Stomach (tissue), 9 donors: Measurements from ENCODE around the gene CCDC86. TPM values are rescaled to one million over a fixed set of nuclear protein-coding genes. Genes with fewer than 3 reads are reported as not detected.

Experiments
- DNase-seq, 2 donors: peaks; one replicate each; pipeline versions ENCODE4 v3.0.0 to v3.0.0-alpha.2; 2013 to 2019
- H3K27ac ChIP-seq, 5 donors: fragments of 200-600 bp in 4 of 5; sonication (generic) in 4 of 5; one replicate each; pipeline ENCODE4 v1.5.1; 2013 to 2019; ENCODE audit warnings: mild to moderate bottlenecking in 1 of 5, moderate library complexity in 1 of 5
- H3K27me3 ChIP-seq, 3 donors: fragments of 200-600 bp; sonication (generic); one replicate each; pipeline ENCODE4 v1.5.1; 2017 to 2019; ENCODE audit warnings: mixed run types in 1 of 3
- H3K36me3 ChIP-seq, 4 donors: fragments of 200-600 bp; sonication (generic); 1 replicate in 3 of 4; 2 replicates in 1 of 4; pipeline ENCODE4 v1.5.1; 2016 to 2019
- H3K4me1 ChIP-seq, 4 donors: fragments of 200-600 bp; sonication (generic); one replicate each; pipeline ENCODE4 v1.5.1; 2016 to 2019
- H3K4me3 ChIP-seq, 4 donors: fragments of 200-600 bp; sonication (generic) in 3 of 4; one replicate each; pipeline ENCODE4 v1.5.1; 2016 to 2019; ENCODE audit warnings: mild to moderate bottlenecking in 1 of 4
- H3K9me3 ChIP-seq, 4 donors: fragments of 200-600 bp; sonication (generic); one replicate each; pipeline ENCODE4 v1.5.1; 2016 to 2019
- CTCF ChIP-seq, 7 experiments: fragments of 450-650 bp in 4 of 7; fragments of 200-600 bp in 3 of 7; sonication (generic) in 3 of 7; IDR thresholded peaks; one replicate each; pipeline ENCODE4 v1.5.1; 2016 to 2019; ENCODE audit warnings: antibody characterized with exemption in 7 of 7, control low read depth in 2 of 7, mild to moderate bottlenecking in 1 of 7
- EP300 ChIP-seq: sonication (generic); formaldehyde crosslinking; IDR thresholded peaks from one replicate; pipeline ENCODE4 v1.6.1; 2017; ENCODE audit warnings: antibody characterized with exemption
- POLR2A ChIP-seq, 4 donors: fragments of 450-650 bp; IDR thresholded peaks; one replicate each; pipeline ENCODE4 v1.6.1; 2016; ENCODE audit warnings: antibody characterized with exemption in 4 of 4, control low read depth in 2 of 4, mild to moderate bottlenecking in 1 of 4, moderate library complexity in 1 of 4
- POLR2AphosphoS5 ChIP-seq, 3 donors: sonication (generic); formaldehyde crosslinking; IDR thresholded peaks; one replicate each; pipeline ENCODE4 v1.6.1; 2016; ENCODE audit warnings: antibody characterized with exemption in 3 of 3
- WGBS, 5 donors: extraction: QIAGEN DNeasy Blood & Tissue Kit in 3 of 5; methylation state at CpG; one replicate each; pipeline versions ENCODE4 v1.1.5 to v1.1.7; 2013 to 2018; 5-methylcytosine and 5-hydroxymethylcytosine counted together
- intact Hi-C: fragments of 100-400 bp; cut with DNase I; formaldehyde crosslinking; loops from one replicate; pipeline ENCODE4 v1.15.1; 2023; ENCODE audit warnings: low total_unique reads
- polyA plus RNA-seq, 3 donors: library from polyadenylated mRNA; stranded (reverse); fragments of 200-250 nt; gene quantifications; one replicate each; pipeline ENCODE4 v1.2.3, GENCODE V29; 2013
- total RNA-seq, 5 donors: library from RNA; depleted of rRNA; stranded (reverse); fragments of >200 nt; gene quantifications; one replicate each; pipeline versions ENCODE4 v1.1.0 to v1.2.3, GENCODE V29; 2014 to 2016
- donor health status: healthy with polysubstance abuse.
- donor health status: Bipolar disorder and iron deficiency.
- donor health status: healthy.

Gene CCDC86
- total and polyA plus RNA-seq, 8 donors: 7.0 to 37.9 (median 16.2) TPM

DNA sequence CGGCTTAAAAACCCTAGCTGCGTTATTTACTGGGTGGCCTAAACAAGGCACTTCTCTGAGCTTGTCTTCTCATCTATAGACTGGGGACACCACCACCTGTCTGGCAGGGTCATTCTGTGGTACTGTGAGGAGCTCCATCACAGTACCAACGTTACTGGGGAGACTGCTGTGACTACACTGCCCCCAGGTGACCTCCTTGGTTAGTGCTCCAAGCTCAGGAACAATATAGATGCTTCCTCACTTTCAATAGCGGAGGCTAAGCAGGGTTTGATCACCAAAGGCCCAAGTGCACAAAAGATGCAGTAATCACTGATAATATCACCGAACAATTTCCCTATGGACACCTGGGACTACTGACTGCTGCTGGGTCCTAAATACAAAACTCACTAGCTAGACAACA lies 45.6 kb downstream of the CCDC86 start:
- Histone ChIP-seq H3K36me3 (peaks cover 0 to 34% (median 30%) of the 10 kb centered on the region in 4 donors), H3K27me3 (no peaks in the 10 kb centered on the region), H3K4me1 (peaks cover 0 to 20% (median 11%) of the 10 kb centered on the region in 4 donors), H3K4me3 (no peak overlapping the region), H3K9me3 (no peaks in the 10 kb centered on the region), H3K27ac (no peak overlapping the region)
- TF ChIP-seq CTCF (IDR thresholded peaks at IDR 0.05) (peak in 5 of 7 experiments; percentile 33 to 59 (median 53)), POLR2A (IDR thresholded peaks at IDR 0.05) (no peak), POLR2AphosphoS5 (IDR thresholded peaks at IDR 0.05) (peak in 1 of 3 donors; percentile 27)
- peak; percentile 61 to 79 for DNase-seq
- 48 to 52% (median 49%) methylated on average over 5 of the region's 5 CpGs for WGBS, 5 donors
- intact Hi-C loops: no loop called here

DNA sequence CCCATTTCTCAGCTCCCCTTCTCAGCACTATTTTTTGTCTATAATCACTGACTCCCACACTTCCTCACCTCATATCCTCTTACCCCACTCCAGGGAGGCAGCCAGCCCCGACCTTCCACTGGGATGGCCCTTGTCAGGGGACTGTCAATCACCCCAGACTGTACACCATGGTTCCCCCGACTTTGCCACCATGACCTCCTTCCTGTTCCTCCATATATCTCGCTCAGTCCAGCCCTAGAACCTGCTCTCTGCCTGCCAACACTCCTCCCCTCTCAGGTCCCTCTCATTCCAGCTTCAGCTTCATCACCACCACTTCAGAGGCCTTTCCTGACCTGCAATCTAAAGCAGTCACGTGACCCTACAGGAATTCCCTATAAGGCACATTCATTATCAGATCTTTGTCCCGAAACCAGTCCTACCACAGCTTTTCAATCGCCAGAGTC lies 48.0 kb downstream of the CCDC86 start:
- no peak for DNase-seq
- intact Hi-C loops: no loop called here
- H3K4me1 ChIP-seq: peaks cover 0 to 20% (median 11%) of the 10 kb centered on the region in 4 donors
- peaks cover 16 to 57% (median 53%) of the 10 kb centered on the region in 4 donors for H3K36me3 ChIP-seq
- no peak overlapping the region for H3K27ac ChIP-seq
- H3K9me3 ChIP-seq: no peaks in the 10 kb centered on the region
- WGBS, 5 donors: 29 to 50% (median 37%) methylated on average over 6 of the region's 6 CpGs
- H3K27me3 ChIP-seq: no peaks in the 10 kb centered on the region
- no peak overlapping the region for H3K4me3 ChIP-seq
- TF ChIP-seq EP300 (no peak), POLR2A (IDR thresholded peaks at IDR 0.05) (no peak), POLR2AphosphoS5 (IDR thresholded peaks at IDR 0.05) (no peak), CTCF (IDR thresholded peaks at IDR 0.05) (no peak)

DNA sequence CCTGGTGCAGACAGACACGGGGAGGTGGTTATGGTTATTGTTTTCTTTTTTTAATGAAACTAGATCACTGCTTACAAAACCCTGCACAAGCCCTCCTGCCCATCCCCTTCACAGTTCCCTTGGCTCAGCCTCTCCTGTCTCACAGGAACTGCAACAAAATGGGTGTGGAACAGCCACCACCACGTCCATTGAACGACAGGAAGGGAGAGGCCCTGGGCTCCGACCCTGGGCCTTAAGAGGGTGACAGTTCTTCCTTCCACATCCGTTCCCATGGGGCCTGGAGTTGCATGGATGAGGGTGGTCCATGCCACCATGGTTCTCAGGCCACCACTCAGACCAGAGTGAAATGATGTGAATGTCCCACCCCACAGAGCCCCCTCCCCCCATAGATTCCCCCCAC lies 48.8 kb downstream of the CCDC86 start:
- H3K27ac ChIP-seq: no peak overlapping the region
- no peak for DNase-seq
- H3K4me3 ChIP-seq: no peak overlapping the region
- no peaks in the 10 kb centered on the region for H3K9me3 ChIP-seq
- no peaks in the 10 kb centered on the region for H3K27me3 ChIP-seq
- intact Hi-C loops: no loop called here
- H3K36me3 ChIP-seq: peaks cover 23 to 65% (median 61%) of the 10 kb centered on the region in 4 donors
- WGBS, 5 donors: 67 to 73% (median 68%) methylated on average over 5 of the region's 5 CpGs
- TF ChIP-seq EP300 (no peak), POLR2A (IDR thresholded peaks at IDR 0.05) (no peak), CTCF (IDR thresholded peaks at IDR 0.05) (no peak), POLR2AphosphoS5 (IDR thresholded peaks at IDR 0.05) (no peak)
- H3K4me1 ChIP-seq: peaks cover 0 to 20% (median 11%) of the 10 kb centered on the region in 4 donors

DNA sequence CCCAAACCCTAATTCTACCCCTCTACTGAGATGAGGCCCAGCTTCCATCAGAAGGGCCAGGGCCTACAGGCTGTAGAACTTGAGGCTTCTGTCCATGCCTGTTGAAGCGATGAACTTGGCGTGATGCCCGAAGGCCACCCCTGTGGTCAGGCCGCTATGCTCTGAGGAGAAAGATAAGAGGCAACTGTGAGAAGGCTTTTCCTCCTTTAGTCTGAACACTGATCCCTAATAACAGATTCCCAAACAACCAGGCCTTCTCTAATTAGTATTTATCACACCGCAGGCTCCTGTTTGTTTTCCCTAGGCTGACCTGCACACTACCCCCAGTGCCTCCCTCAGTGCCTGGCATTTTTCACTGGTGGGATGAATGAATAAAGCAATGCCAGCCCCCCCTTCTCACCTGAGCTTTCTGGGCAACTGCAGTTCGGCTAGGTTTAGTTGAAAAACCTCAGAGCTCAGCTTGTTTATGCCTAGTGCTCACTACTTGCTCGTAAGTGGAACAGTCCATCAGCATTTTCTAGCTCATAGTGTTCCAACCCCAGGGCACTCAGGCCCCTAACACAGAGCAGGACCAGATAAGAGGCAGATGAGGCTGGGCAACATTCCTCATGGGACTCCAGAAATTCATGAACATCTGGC lies 49.3 kb downstream of the CCDC86 start:
- H3K27me3 ChIP-seq: no peaks in the 10 kb centered on the region
- no peaks in the 10 kb centered on the region for H3K9me3 ChIP-seq
- H3K36me3 ChIP-seq: peaks cover 28 to 70% (median 66%) of the 10 kb centered on the region in 4 donors
- WGBS, 5 donors: 56 to 70% (median 64%) methylated on average over 7 of the region's 7 CpGs
- intact Hi-C loops: no loop called here
- H3K4me3 ChIP-seq: no peak overlapping the region
- peaks cover 0 to 20% (median 11%) of the 10 kb centered on the region in 4 donors for H3K4me1 ChIP-seq
- H3K27ac ChIP-seq: no peak overlapping the region
- no peak for TF ChIP-seq EP300
- TF ChIP-seq POLR2A (IDR thresholded peaks at IDR 0.05): no peak
- no peak for TF ChIP-seq CTCF (IDR thresholded peaks at IDR 0.05)
- no peak for TF ChIP-seq POLR2AphosphoS5 (IDR thresholded peaks at IDR 0.05)
- peak in 1 of 2 donors; percentile 50 for DNase-seq
